HCT116 (cell line): Measurements from ENCODE around the gene AFAP1L1.

Experiments
- EZH2 ChIP-seq: fragments of 200-600 bp; sonication (generic); IDR thresholded peaks from 2 replicates; pipeline ENCODE4 v1.6.1; 2017; ENCODE audit warnings: antibody characterized with exemption, mixed run types
- EZH2phosphoT487 ChIP-seq: fragments of 200-600 bp; IDR thresholded peaks from 2 replicates; pipeline ENCODE4 v1.6.1; 2018; ENCODE audit warnings: antibody characterized with exemption, borderline replicate concordance
- POLR2A ChIP-seq: IDR thresholded peaks from 2 replicates; pipeline ENCODE4 v1.7.0; 2011; ENCODE audit warnings: borderline replicate concordance; ENCODE audit not compliant: insufficient read depth, insufficient read length; ENCODE audit errors: extremely low read depth
- POLR2AphosphoS5 ChIP-seq: IDR thresholded peaks from 2 replicates; pipeline ENCODE4 v1.6.1; 2011; ENCODE audit warnings: mild to moderate bottlenecking, low read depth, low read length, moderate library complexity
- SRF ChIP-seq: IDR thresholded peaks from 2 replicates; pipeline ENCODE4 v1.6.1; 2012; ENCODE audit warnings: low read depth
- TCF7L2 ChIP-seq: IDR thresholded peaks from 2 replicates; pipeline ENCODE4 v1.7.0; 2011; ENCODE audit warnings: borderline replicate concordance, inconsistent platforms; ENCODE audit not compliant: insufficient read depth, insufficient read length; ENCODE audit errors: extremely low read depth
- TF ChIP-seq, protein P1 (sequence below), 3 experiments: fragments of 200-600 bp in 1 of 3; sonication (generic) in 1 of 3; IDR thresholded peaks in 2 of 3; conservative IDR thresholded peaks in 1 of 3; 2 replicates each; pipeline ENCODE4 v1.5.1; 2012 to 2017; ENCODE audit warnings: low read depth in 2 of 3, low read length in 2 of 3, antibody characterized with exemption in 1 of 3, borderline replicate concordance in 1 of 3, control low read depth in 1 of 3, mild to moderate bottlenecking in 1 of 3, mixed read lengths in 1 of 3, mixed run types in 1 of 3, moderate library complexity in 1 of 3; ENCODE audit not compliant: insufficient read depth in 1 of 3
- TF ChIP-seq, protein P2 (sequence below): IDR thresholded peaks from 2 replicates; pipeline ENCODE4 v1.6.1; 2012

DNA sequence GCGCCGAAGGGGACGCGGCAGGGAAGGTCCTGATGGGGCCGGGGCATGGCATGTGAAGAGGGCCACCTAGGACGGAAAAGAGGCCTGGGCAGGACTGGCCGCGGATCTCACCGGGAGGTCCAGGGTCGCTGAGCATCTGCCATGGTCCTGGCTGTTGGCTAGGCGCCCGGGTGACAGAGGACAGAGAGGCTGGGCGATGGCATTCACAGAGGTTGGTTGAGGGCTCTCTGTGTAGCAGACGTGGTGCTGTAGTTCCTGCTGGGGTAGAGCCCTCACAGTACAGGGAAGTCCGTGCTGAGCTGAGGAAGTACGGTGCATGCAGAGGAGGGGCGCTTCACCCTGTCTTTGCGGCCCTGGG, 86.6 kb downstream of the AFAP1L1 start:
- no peak for TF ChIP-seq EZH2phosphoT487
- TF ChIP-seq, protein P1, sequence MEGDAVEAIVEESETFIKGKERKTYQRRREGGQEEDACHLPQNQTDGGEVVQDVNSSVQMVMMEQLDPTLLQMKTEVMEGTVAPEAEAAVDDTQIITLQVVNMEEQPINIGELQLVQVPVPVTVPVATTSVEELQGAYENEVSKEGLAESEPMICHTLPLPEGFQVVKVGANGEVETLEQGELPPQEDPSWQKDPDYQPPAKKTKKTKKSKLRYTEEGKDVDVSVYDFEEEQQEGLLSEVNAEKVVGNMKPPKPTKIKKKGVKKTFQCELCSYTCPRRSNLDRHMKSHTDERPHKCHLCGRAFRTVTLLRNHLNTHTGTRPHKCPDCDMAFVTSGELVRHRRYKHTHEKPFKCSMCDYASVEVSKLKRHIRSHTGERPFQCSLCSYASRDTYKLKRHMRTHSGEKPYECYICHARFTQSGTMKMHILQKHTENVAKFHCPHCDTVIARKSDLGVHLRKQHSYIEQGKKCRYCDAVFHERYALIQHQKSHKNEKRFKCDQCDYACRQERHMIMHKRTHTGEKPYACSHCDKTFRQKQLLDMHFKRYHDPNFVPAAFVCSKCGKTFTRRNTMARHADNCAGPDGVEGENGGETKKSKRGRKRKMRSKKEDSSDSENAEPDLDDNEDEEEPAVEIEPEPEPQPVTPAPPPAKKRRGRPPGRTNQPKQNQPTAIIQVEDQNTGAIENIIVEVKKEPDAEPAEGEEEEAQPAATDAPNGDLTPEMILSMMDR (IDR thresholded peaks at IDR 0.05 in 2 of 3, conservative IDR thresholded peaks at IDR 0.05 in 1 of 3; ENCODE audit: borderline replicate concordance in 1 of 3, insufficient read depth in 1 of 3, low read depth in 2 of 3, low read length in 2 of 3): no peak
- TF ChIP-seq POLR2AphosphoS5: no peak
- no peak for TF ChIP-seq TCF7L2
- TF ChIP-seq POLR2A: peak; percentile 4
- no peak for TF ChIP-seq EZH2
- no peak for TF ChIP-seq SRF
- TF ChIP-seq, protein P2, sequence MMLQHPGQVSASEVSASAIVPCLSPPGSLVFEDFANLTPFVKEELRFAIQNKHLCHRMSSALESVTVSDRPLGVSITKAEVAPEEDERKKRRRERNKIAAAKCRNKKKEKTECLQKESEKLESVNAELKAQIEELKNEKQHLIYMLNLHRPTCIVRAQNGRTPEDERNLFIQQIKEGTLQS: no peak
